Endodermal cell (in vitro differentiated cells): ENCODE measurements around the gene PM20D1. TPM values are rescaled to one million over a fixed set of nuclear protein-coding genes. Genes with fewer than 3 reads are reported as not detected.

ENCODE experiments used
- DNase-seq: peaks from one replicate; pipeline ENCODE4 v3.0.0-alpha.2; 2017
- H3K27ac ChIP-seq: 2 replicates; pipeline ENCODE4 v1.5.1; 2013; ENCODE audit warnings: mild to moderate bottlenecking, low read depth, low read length, moderate library complexity
- H3K27me3 ChIP-seq: 2 replicates; pipeline ENCODE4 v1.6.1; 2013; ENCODE audit warnings: mild to moderate bottlenecking, low read length, moderate library complexity; ENCODE audit not compliant: insufficient read depth, control insufficient read depth, poor library complexity, severe bottlenecking
- H3K36me3 ChIP-seq: 2 replicates; pipeline ENCODE4 v1.7.0; 2013; ENCODE audit warnings: mild to moderate bottlenecking, low read length, moderate library complexity; ENCODE audit not compliant: control insufficient read depth, insufficient read depth
- H3K4me1 ChIP-seq: one replicate; pipeline ENCODE4 v1.7.0; 2013; ENCODE audit warnings: low read length; ENCODE audit not compliant: control insufficient read depth, insufficient read depth
- H3K4me3 ChIP-seq: 2 replicates; pipeline ENCODE4 v1.5.1; 2013; ENCODE audit warnings: mild to moderate bottlenecking, low read length, moderate library complexity
- H3K9ac ChIP-seq: 2 replicates; pipeline ENCODE4 v1.6.1; 2013; ENCODE audit warnings: mild to moderate bottlenecking, low read length, moderate library complexity; ENCODE audit not compliant: poor library complexity, severe bottlenecking; ENCODE audit errors: extremely low read depth
- H3K9me3 ChIP-seq: 2 replicates; pipeline ENCODE4 v1.6.1; 2013; ENCODE audit warnings: mild to moderate bottlenecking, low read length, moderate library complexity; ENCODE audit not compliant: control insufficient read depth
- H3K27ac Mint-ChIP-seq: 2 replicates; pipeline ENCODE4 v1.8.0; 2020; ENCODE audit warnings: mixed read lengths
- H3K27me3 Mint-ChIP-seq: 2 replicates; pipeline ENCODE4 v1.8.0; 2021; ENCODE audit warnings: mild to moderate bottlenecking, mixed read lengths; ENCODE audit not compliant: insufficient read depth
- H3K36me3 Mint-ChIP-seq: 2 replicates; pipeline ENCODE4 v1.8.0; 2020; ENCODE audit warnings: low read depth, mixed read lengths
- H3K4me1 Mint-ChIP-seq: 2 replicates; pipeline ENCODE4 v1.8.0; 2020; ENCODE audit warnings: mixed read lengths
- H3K4me3 Mint-ChIP-seq: 2 replicates; pipeline ENCODE4 v1.8.0; 2020; ENCODE audit warnings: mild to moderate bottlenecking, moderate library complexity, mixed read lengths
- H3K9me3 Mint-ChIP-seq: 2 replicates; pipeline ENCODE4 v1.8.0; 2020; ENCODE audit warnings: mild to moderate bottlenecking, mixed read lengths
- WGBS, 2 experiments: methylation state at CpG; one replicate each; pipeline versions ENCODE4 v1.1.5 to v1.1.7; 2013; ENCODE audit warnings: missing lambda C conversion rate in 2 of 2, mixed read lengths in 1 of 2; ENCODE audit not compliant: insufficient coverage in 1 of 2, insufficient read length in 1 of 2; 5-methylcytosine and 5-hydroxymethylcytosine counted together
- total RNA-seq, 2 donors: library from RNA; stranded (reverse); fragmentation: NEBNext Ultra II Directional in 1 of 2; extraction: Animal tissue kit (Norgen Biotek cat#: 25700) in 1 of 2; gene quantifications; 2 replicates in 1 of 2; 3 replicates in 1 of 2; pipeline ENCODE4 v1.2.1, GENCODE V29; 2021
- TF ChIP-seq, protein P1 (sequence below): fragments of 200-600 bp; sonication (generic); conservative IDR thresholded peaks from 2 replicates; pipeline ENCODE4 v1.5.0; 2021; ENCODE audit warnings: antibody characterized with exemption, mild to moderate bottlenecking

PM20D1 gene
- total RNA-seq, 2 donors from 2014 or later, result not detected

DNA sequence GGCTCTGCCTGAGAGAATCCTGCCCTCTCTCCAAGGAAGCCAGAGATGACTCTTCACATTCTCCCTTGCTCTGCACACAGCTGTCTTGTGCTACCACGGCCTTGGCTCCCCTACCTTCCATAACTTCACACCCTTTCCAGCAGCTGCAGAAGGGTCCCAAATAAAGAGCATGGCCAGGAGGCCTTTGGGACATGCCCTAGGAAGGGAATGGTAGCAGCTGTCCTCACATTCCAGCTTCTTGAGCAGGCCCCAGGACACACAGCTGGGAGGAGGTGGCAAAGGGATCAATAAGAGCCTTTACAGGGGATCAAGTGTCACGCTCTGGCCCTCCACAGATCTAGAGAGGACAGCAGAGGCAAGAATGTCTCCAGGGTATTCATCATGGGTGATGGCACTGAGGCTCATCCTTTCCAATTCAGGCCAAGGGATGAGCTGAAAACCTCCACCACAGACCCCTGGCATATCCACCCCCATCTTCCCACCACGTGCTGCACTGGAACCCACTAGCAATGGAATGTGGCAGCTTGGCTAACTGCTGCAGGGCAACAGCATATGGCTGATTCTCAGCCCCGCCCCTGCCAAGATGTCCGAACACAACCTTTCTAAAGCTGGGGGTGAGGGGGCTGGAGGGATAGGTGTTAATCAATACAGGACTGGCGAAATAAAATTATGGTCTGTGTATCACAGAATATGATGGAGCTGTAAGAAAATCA lies 56.8 kb downstream of the PM20D1 start:
- Mint-ChIP-seq H3K4me1 (peaks cover 10% of the 10 kb centered on the region), H3K4me3 (no peak overlapping the region), H3K27ac (no peak overlapping the region), H3K9me3 (no peaks in the 10 kb centered on the region), H3K27me3 (no peaks in the 10 kb centered on the region), H3K36me3 (peaks cover 34% of the 10 kb centered on the region)
- H3K9ac ChIP-seq, result no peak overlapping the region
- no peaks in the 10 kb centered on the region for H3K27me3 ChIP-seq
- no peak overlapping the region for H3K4me3 ChIP-seq
- no peaks in the 10 kb centered on the region for H3K4me1 ChIP-seq
- peaks cover 30% of the 10 kb centered on the region for H3K36me3 ChIP-seq
- TF ChIP-seq, protein P1, sequence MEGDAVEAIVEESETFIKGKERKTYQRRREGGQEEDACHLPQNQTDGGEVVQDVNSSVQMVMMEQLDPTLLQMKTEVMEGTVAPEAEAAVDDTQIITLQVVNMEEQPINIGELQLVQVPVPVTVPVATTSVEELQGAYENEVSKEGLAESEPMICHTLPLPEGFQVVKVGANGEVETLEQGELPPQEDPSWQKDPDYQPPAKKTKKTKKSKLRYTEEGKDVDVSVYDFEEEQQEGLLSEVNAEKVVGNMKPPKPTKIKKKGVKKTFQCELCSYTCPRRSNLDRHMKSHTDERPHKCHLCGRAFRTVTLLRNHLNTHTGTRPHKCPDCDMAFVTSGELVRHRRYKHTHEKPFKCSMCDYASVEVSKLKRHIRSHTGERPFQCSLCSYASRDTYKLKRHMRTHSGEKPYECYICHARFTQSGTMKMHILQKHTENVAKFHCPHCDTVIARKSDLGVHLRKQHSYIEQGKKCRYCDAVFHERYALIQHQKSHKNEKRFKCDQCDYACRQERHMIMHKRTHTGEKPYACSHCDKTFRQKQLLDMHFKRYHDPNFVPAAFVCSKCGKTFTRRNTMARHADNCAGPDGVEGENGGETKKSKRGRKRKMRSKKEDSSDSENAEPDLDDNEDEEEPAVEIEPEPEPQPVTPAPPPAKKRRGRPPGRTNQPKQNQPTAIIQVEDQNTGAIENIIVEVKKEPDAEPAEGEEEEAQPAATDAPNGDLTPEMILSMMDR, result no peak
- no peak overlapping the region for H3K27ac ChIP-seq
- 69 to 71% methylated on average over 4 to 6 of the region's 6 CpGs for WGBS, 2 experiments
- no peak for DNase-seq
- H3K9me3 ChIP-seq, result no peaks in the 10 kb centered on the region

DNA sequence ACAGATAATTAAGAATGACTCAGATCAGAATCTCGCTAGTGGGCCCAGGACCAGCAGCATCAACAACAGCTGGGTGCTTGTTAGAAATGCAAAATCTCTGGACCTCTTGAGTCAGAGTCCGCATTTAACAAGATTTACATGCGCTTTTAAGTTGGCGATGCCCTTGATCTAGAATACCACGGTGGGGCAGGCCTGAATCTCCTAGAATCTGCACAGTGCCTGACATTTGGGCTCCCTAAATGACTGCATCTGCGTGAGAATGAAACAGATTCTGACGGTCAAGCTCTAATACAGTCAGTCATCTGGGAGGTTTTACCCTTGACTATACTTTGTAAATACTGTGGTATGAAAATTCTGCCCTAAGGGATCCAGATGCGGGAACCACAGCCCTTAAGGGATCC lies 57.5 kb downstream of the PM20D1 start:
- H3K4me3 ChIP-seq, result no peak overlapping the region
- no peak overlapping the region for H3K4me3 Mint-ChIP-seq
- no peaks in the 10 kb centered on the region for H3K9me3 Mint-ChIP-seq
- H3K27ac ChIP-seq, result no peak overlapping the region
- no peaks in the 10 kb centered on the region for H3K4me1 ChIP-seq
- no peaks in the 10 kb centered on the region for H3K27me3 ChIP-seq
- no peak overlapping the region for H3K27ac Mint-ChIP-seq
- H3K9me3 ChIP-seq, result no peaks in the 10 kb centered on the region
- peaks cover 25% of the 10 kb centered on the region for H3K36me3 ChIP-seq
- 89 to 90% methylated on average over 6 to 8 of the region's 8 CpGs for WGBS, 2 experiments
- TF ChIP-seq, protein P1, result no peak
- no peak overlapping the region for H3K9ac ChIP-seq
- H3K36me3 Mint-ChIP-seq, result peaks cover 29% of the 10 kb centered on the region
- H3K4me1 Mint-ChIP-seq, result peaks cover 9% of the 10 kb centered on the region
- DNase-seq, result no peak
- no peaks in the 10 kb centered on the region for H3K27me3 Mint-ChIP-seq

DNA sequence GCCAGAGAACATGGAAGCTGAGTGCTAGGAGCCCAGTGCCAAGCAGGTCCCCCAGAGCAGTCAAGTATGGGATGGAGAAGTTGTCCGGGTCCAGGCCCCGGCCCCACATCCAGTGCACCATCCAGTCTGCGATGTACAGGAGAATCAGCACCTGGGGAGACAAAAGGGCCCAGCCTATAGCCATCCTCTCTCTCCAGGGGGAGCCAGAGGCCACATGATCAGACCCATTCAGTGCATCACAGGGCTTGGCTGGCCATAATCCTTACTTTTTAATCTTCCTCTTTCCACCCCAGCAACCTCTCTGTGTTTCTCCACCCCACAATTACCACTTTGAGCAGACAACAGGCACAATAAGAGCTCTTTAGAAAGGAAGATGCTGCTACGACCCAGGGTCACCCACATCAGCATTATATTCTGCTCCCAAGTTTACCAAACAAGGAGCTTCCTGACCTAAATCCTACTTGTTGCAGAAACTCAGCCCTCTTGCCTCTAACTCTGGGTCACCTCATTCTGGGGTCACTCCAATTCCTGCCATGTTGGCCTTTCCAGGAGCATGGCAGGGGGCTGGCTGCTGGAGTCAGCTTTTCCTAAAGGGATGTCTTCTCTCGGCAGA lies 58.3 kb downstream of the PM20D1 start:
- Mint-ChIP-seq H3K9me3 (no peaks in the 10 kb centered on the region), H3K27ac (peak overlapping the region; percentile 38), H3K27me3 (no peaks in the 10 kb centered on the region), H3K4me1 (peaks cover 5% of the 10 kb centered on the region), H3K4me3 (no peak overlapping the region), H3K36me3 (peaks cover 22% of the 10 kb centered on the region)
- DNase-seq, result peak; percentile 88
- TF ChIP-seq, protein P1, result peak; percentile 92
- no peak overlapping the region for H3K27ac ChIP-seq
- no peak overlapping the region for H3K9ac ChIP-seq
- peaks cover 23% of the 10 kb centered on the region for H3K36me3 ChIP-seq
- no peaks in the 10 kb centered on the region for H3K4me1 ChIP-seq
- WGBS, 2 experiments, result 78 to 83% methylated on average over 3 to 5 of the region's 5 CpGs
- H3K4me3 ChIP-seq, result no peak overlapping the region
- H3K27me3 ChIP-seq, result no peaks in the 10 kb centered on the region
- no peaks in the 10 kb centered on the region for H3K9me3 ChIP-seq
